ENCODE data around the gene GABRG3. TPM values are rescaled to one million over a fixed set of nuclear protein-coding genes. Genes with fewer than 3 reads are reported as not detected.

The GABRG3 gene
- total and polyA plus RNA-seq, 5 donors, result under 0.01 TPM; not detected in 4

DNA sequence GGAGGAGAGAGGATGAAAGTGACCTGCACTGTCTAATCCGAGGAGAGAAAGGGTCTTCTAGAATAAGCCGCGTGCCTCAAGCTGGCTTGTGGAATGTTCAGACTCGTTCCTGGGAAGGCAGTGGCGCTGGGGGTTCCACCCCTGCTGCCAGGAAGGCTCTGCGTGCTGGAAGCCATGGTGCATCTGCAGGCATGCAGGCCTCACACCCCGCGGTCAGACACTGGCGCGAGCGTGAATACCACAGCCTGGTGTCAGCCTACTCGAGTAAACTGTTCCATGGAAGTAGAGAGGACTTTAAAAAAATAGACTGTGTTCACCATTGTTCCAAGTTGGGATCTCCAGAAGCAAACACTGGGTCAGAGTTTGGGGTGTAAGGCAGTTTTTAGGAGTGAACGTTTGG lies 25.9 kb upstream of the GABRG3 start:
- no peak for DNase-seq
- no peak overlapping the region for H3K27ac ChIP-seq (ENCODE audit: low read length)
- H3K4me1 ChIP-seq (ENCODE audit: control insufficient read depth, insufficient read depth, low read length), result no peaks in the 10 kb centered on the region
- ATAC-seq, result no peak
- no peaks in the 10 kb centered on the region for H3K9me3 ChIP-seq (ENCODE audit: control insufficient read depth, low read length)
- WGBS, result 85% methylated on average over 13 of the region's 13 CpGs
- H3K27me3 ChIP-seq (ENCODE audit: control insufficient read depth, insufficient read depth), result no peaks in the 10 kb centered on the region
- no peak overlapping the region for H3K4me3 ChIP-seq (ENCODE audit: low read length)
- intact Hi-C loops (cut with DNase I), result no loop called here

GRCh38 chr15:26950001-26950400 lies 21.0 kb upstream of the GABRG3 start:
- Histone ChIP-seq H3K27me3 (ENCODE audit: control insufficient read depth, insufficient read depth) (no peaks in the 10 kb centered on the region), H3K4me3 (ENCODE audit: low read length) (no peak overlapping the region), H3K9me3 (ENCODE audit: control insufficient read depth, low read length) (no peaks in the 10 kb centered on the region), H3K27ac (ENCODE audit: low read length) (no peak overlapping the region), H3K4me1 (ENCODE audit: control insufficient read depth, insufficient read depth, low read length) (no peaks in the 10 kb centered on the region)
- ATAC-seq (no peak), DNase-seq (no peak)
- intact Hi-C loops (cut with DNase I), result no loop called here
- 72% methylated on average over 2 of the region's 2 CpGs for WGBS

- Histone ChIP-seq H3K27ac (ENCODE audit: low read length) (no peak overlapping the region), H3K4me3 (ENCODE audit: low read length) (no peak overlapping the region), H3K9me3 (ENCODE audit: control insufficient read depth, low read length) (no peaks in the 10 kb centered on the region), H3K4me1 (ENCODE audit: control insufficient read depth, insufficient read depth, low read length) (no peaks in the 10 kb centered on the region), H3K27me3 (ENCODE audit: control insufficient read depth, insufficient read depth) (no peaks in the 10 kb centered on the region)
- WGBS, result 48% methylated on average over 2 of the region's 2 CpGs
- ATAC-seq, result no peak
- DNase-seq, result no peak
- intact Hi-C loops (cut with DNase I), result no loop called here
Observed at GRCh38 chr15:26954403-26954802, 16.6 kb upstream of the GABRG3 start.

DNA sequence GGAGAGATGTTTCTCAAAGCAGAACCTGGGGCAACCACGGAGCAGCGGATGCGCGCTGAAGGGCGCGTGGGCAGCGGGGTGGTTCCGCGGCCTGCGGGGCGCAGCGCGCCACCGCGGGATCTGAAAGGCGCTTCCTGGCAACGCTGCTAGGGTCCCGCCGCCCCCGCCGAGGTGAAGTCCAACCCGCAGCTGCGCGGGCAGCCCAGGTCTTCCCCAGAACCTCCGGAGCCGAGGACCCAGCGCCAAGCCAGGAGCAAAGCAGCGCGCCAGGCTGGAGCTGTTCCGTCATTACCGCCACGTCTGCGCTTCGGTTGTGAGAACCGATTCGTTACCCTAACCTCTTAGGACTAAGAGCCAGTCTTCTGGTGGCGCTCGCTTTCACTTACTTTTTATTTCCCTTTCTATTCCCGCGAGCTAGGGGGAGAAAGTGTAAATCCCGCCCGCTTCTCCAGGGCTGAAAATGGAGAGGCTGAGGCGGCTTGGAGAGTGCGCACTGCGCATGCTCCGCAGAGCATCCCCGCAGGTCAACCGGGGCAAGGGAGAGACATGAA lies 3.2 kb upstream of the GABRG3 start:
- H3K9me3 ChIP-seq (ENCODE audit: control insufficient read depth, low read length), result no peaks in the 10 kb centered on the region
- ATAC-seq (no peak), DNase-seq (no peak)
- H3K27me3 ChIP-seq (ENCODE audit: control insufficient read depth, insufficient read depth), result no peaks in the 10 kb centered on the region
- intact Hi-C loops (cut with DNase I), result no loop called here
- no peaks in the 10 kb centered on the region for H3K4me1 ChIP-seq (ENCODE audit: control insufficient read depth, insufficient read depth, low read length)
- H3K4me3 ChIP-seq (ENCODE audit: low read length), result no peak overlapping the region
- WGBS, result 2% methylated on average over 48 of the region's 48 CpGs
- H3K27ac ChIP-seq (ENCODE audit: low read length), result no peak overlapping the region

GRCh38 chr15:26968806-26969205 lies 2.2 kb upstream of the GABRG3 start:
- H3K4me1 ChIP-seq (ENCODE audit: control insufficient read depth, insufficient read depth, low read length), result no peaks in the 10 kb centered on the region
- H3K27me3 ChIP-seq (ENCODE audit: control insufficient read depth, insufficient read depth), result no peaks in the 10 kb centered on the region
- H3K4me3 ChIP-seq (ENCODE audit: low read length), result no peak overlapping the region
- intact Hi-C loops (cut with DNase I), result no loop called here
- no peaks in the 10 kb centered on the region for H3K9me3 ChIP-seq (ENCODE audit: control insufficient read depth, low read length)
- DNase-seq, result no peak
- no peak for ATAC-seq
- 64% methylated on average over 2 of the region's 2 CpGs for WGBS
- no peak overlapping the region for H3K27ac ChIP-seq (ENCODE audit: low read length)

GRCh38 chr15:26971271-26972018 lies 464 bp downstream of the GABRG3 start:
- H3K27me3 ChIP-seq (ENCODE audit: control insufficient read depth, insufficient read depth), result no peaks in the 10 kb centered on the region
- H3K4me3 ChIP-seq (ENCODE audit: low read length), result peak overlapping the region; percentile 32
- intact Hi-C loops (cut with DNase I), result no loop called here
- H3K27ac ChIP-seq (ENCODE audit: low read length), result no peak overlapping the region
- ATAC-seq, result no peak
- H3K4me1 ChIP-seq (ENCODE audit: control insufficient read depth, insufficient read depth, low read length), result no peaks in the 10 kb centered on the region
- no peaks in the 10 kb centered on the region for H3K9me3 ChIP-seq (ENCODE audit: control insufficient read depth, low read length)
- peak in 2 of 3 donors; percentile 13 to 33 for DNase-seq
- 5% methylated on average over 72 of the region's 72 CpGs for WGBS

DNA sequence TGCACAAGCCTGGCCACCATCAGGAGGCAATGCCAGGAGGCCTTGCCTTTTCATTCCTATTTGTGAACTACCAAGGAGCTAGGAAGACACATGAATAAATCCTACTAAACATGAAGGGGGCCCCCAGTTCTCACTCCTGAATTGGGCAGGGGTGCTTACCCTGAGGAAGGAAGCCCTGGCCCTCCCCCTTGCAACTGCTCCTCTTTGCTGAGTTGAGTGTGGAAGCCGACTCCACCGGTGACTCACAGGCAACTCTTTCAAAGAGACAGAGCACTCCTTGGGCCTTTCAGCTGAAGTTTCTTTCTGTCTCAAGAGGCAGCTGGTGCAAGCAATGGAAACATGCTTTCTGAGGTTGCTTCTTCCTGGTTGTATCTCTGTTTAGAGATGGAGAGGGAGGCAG lies 1.7 kb downstream of the GABRG3 start:
- Histone ChIP-seq H3K4me1 (ENCODE audit: control insufficient read depth, insufficient read depth, low read length) (no peaks in the 10 kb centered on the region), H3K27me3 (ENCODE audit: control insufficient read depth, insufficient read depth) (no peaks in the 10 kb centered on the region), H3K9me3 (ENCODE audit: control insufficient read depth, low read length) (no peaks in the 10 kb centered on the region), H3K4me3 (ENCODE audit: low read length) (no peak overlapping the region), H3K27ac (ENCODE audit: low read length) (no peak overlapping the region)
- intact Hi-C loops (cut with DNase I), result no loop called here
- 44% methylated on average over 2 of the region's 2 CpGs for WGBS
- DNase-seq (no peak), ATAC-seq (no peak)

DNA sequence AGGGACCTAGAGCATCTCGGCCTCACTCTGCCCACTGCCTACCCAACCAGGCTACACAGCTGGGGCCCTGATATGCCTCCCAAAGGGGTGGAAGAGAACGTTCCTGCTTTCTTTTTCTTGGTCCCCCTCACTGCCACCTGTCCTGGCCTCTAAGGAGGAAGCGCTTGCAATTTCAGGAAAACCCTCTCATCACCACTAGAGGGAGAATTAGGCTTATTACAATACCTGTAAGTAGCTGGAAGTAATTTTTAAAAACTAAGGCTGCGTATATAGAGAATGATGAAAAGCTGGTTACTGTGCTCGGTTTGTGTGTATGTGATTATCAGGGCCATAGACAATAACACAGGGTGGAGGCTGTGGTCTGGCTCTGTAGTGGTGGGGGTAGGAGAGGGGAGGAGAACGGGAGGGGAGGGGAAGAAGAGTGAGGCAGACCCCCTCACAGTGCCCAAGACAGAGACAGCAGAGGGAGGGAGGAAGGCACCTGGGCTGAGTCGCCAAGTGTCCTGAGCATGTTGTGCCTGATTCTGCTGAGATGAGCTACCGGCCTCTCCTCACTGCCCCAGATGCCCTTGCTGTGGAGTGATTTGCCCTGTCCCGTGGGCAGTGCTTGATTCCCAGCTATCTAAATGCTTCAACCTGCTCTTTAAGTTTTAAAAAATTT lies 3.3 kb downstream of the GABRG3 start:
- Histone ChIP-seq H3K27me3 (ENCODE audit: control insufficient read depth, insufficient read depth) (no peaks in the 10 kb centered on the region), H3K4me3 (ENCODE audit: low read length) (no peak overlapping the region), H3K4me1 (ENCODE audit: control insufficient read depth, insufficient read depth, low read length) (no peaks in the 10 kb centered on the region), H3K9me3 (ENCODE audit: control insufficient read depth, low read length) (no peaks in the 10 kb centered on the region), H3K27ac (ENCODE audit: low read length) (no peak overlapping the region)
- whole genome bisulfite sequencing, result 16% methylated on average over 9 of the region's 9 CpGs
- ATAC-seq, result no peak
- no peak for DNase-seq
- intact Hi-C loops (cut with DNase I), result no loop called here

GRCh38 chr15:26981492-26981891 lies 10.5 kb downstream of the GABRG3 start:
- H3K4me1 ChIP-seq (ENCODE audit: control insufficient read depth, insufficient read depth, low read length), result no peaks in the 10 kb centered on the region
- WGBS, result 75% methylated on average over 4 of the region's 4 CpGs
- H3K4me3 ChIP-seq (ENCODE audit: low read length), result no peak overlapping the region
- intact Hi-C loops (cut with DNase I), result no loop called here
- DNase-seq, result no peak
- H3K27me3 ChIP-seq (ENCODE audit: control insufficient read depth, insufficient read depth), result no peaks in the 10 kb centered on the region
- no peak overlapping the region for H3K27ac ChIP-seq (ENCODE audit: low read length)
- no peaks in the 10 kb centered on the region for H3K9me3 ChIP-seq (ENCODE audit: control insufficient read depth, low read length)
- no peak for ATAC-seq

DNA sequence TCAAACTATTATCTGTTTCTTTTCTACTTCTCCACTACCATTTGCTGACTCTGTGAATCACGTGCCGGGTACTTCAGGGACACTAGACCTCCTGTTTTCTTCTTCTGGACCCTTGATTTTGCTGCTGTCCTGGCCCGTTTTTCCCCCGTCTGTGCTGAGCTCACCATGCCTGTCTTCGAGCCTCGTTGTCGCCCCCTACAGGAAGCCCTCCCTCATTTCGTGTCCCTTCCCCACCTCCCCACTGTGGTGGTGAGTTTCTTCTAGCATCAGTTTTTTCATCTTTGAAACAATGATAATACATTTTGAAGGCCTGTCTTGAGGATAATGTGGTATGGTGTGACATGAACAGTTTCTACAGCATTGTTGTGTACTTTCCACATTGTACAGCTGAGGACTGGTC lies 12.8 kb downstream of the GABRG3 start:
- Histone ChIP-seq H3K4me3 (ENCODE audit: low read length) (no peak overlapping the region), H3K27ac (ENCODE audit: low read length) (no peak overlapping the region), H3K27me3 (ENCODE audit: control insufficient read depth, insufficient read depth) (no peaks in the 10 kb centered on the region), H3K9me3 (ENCODE audit: control insufficient read depth, low read length) (no peaks in the 10 kb centered on the region), H3K4me1 (ENCODE audit: control insufficient read depth, insufficient read depth, low read length) (no peaks in the 10 kb centered on the region)
- intact Hi-C loops (cut with DNase I), result no loop called here
- 77% methylated on average over 8 of the region's 8 CpGs for WGBS
- DNase-seq, result no peak
- no peak for ATAC-seq

DNA sequence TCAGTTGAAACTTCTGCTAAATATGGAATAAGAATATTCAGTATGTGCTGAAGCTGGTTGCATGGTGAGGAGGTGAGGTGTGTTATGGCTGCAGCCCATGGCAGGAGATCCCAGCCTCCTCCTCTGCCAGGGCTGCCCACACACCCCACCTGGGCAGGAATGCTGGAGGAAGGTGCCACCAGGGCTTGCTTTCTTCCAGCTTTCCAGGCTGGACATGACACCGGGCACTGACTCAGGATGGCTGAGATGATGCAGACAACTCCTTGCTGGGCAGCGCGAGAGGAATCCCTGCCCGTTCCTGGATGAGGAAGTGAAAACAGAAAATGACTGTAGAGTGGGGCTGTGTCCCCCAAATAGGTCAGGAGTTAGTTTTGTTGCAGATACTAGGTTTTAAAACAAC lies 14.1 kb downstream of the GABRG3 start:
- Histone ChIP-seq H3K9me3 (ENCODE audit: control insufficient read depth, low read length) (no peaks in the 10 kb centered on the region), H3K4me1 (ENCODE audit: control insufficient read depth, insufficient read depth, low read length) (no peaks in the 10 kb centered on the region), H3K4me3 (ENCODE audit: low read length) (no peak overlapping the region), H3K27ac (ENCODE audit: low read length) (no peak overlapping the region), H3K27me3 (ENCODE audit: control insufficient read depth, insufficient read depth) (no peaks in the 10 kb centered on the region)
- WGBS, result 88% methylated on average over 4 of the region's 4 CpGs
- intact Hi-C loops (cut with DNase I), result no loop called here
- DNase-seq (no peak), ATAC-seq (no peak)
